Measurements from ENCODE around the gene GSTT2B.
"Not testable (repeated sequence)": the region's sequence is repeated elsewhere in the genome, so short reads cannot be mapped to it uniquely, and the experiment has no call there.

The GSTT2B gene

GRCh38 chr22:23940166-23940565 is 20.8 kb downstream of the GSTT2B start:
- H3K4me3 ChIP-seq (ENCODE audit: low read depth, low read length) = not testable (repeated sequence)

GRCh38 chr22:23939017-23939357 is 22.0 kb downstream of the GSTT2B start:
- TF ChIP-seq CTCF (IDR thresholded peaks at IDR 0.05; ENCODE audit: borderline replicate concordance, insufficient read depth, low read depth, low read length) = no peak
- no peak overlapping the region for H3K4me3 ChIP-seq (ENCODE audit: low read depth, low read length)

- TF ChIP-seq CTCF (IDR thresholded peaks at IDR 0.05; ENCODE audit: borderline replicate concordance, insufficient read depth, low read depth, low read length) = no peak
- no peak overlapping the region for H3K4me3 ChIP-seq (ENCODE audit: low read depth, low read length)
Measured at GRCh38 chr22:23938328-23939016, 22.5 kb downstream of the GSTT2B start.

- no peak for TF ChIP-seq CTCF (IDR thresholded peaks at IDR 0.05; ENCODE audit: borderline replicate concordance, insufficient read depth, low read depth, low read length)
- no peak overlapping the region for H3K4me3 ChIP-seq (ENCODE audit: low read depth, low read length)
Measured at GRCh38 chr22:23926561-23926960, 34.4 kb downstream of the GSTT2B start.

GRCh38 chr22:23925020-23925606 is 35.9 kb downstream of the GSTT2B start:
- H3K4me3 ChIP-seq (ENCODE audit: low read depth, low read length) = no peak overlapping the region
- no peak for TF ChIP-seq CTCF (IDR thresholded peaks at IDR 0.05; ENCODE audit: borderline replicate concordance, insufficient read depth, low read depth, low read length)

GRCh38 chr22:23922921-23923320 is 38.1 kb downstream of the GSTT2B start:
- TF ChIP-seq CTCF (IDR thresholded peaks at IDR 0.05; ENCODE audit: borderline replicate concordance, insufficient read depth, low read depth, low read length) = no peak
- no peak overlapping the region for H3K4me3 ChIP-seq (ENCODE audit: low read depth, low read length)

GRCh38 chr22:23921586-23922201 is 39.3 kb downstream of the GSTT2B start:
- not testable (repeated sequence) for H3K4me3 ChIP-seq (ENCODE audit: low read depth, low read length)

- not testable (repeated sequence) for H3K4me3 ChIP-seq (ENCODE audit: low read depth, low read length)
Measured at GRCh38 chr22:23920267-23920611, 40.8 kb downstream of the GSTT2B start.

- H3K4me3 ChIP-seq (ENCODE audit: low read depth, low read length) = no peak overlapping the region
- no peak for TF ChIP-seq CTCF (IDR thresholded peaks at IDR 0.05; ENCODE audit: borderline replicate concordance, insufficient read depth, low read depth, low read length)
Measured at GRCh38 chr22:23915290-23915689, 45.7 kb downstream of the GSTT2B start.

Measured in GM12875 (cell line).